K562 (cell line): ENCODE results near the gene MAGI1. TPM values are rescaled to one million over a fixed set of nuclear protein-coding genes. Genes with fewer than 3 reads are reported as not detected.
A peak's percentile ranks its signal among the peaks of the same experiment; 100 is the strongest.

ENCODE experiments used
- C11orf30 ChIP-seq: fragments of 450-650 bp; IDR thresholded peaks from 2 replicates; pipeline ENCODE4 v1.6.1; 2016; ENCODE audit warnings: low read depth, mild to moderate bottlenecking
- ID3 ChIP-seq, 2 experiments: fragments of 250-450 bp in 1 of 2; fragments of 450-650 bp in 1 of 2; sonication (Bioruptor Pico) in 1 of 2; IDR thresholded peaks; 2 replicates each; pipeline versions ENCODE4 v1.6.1 to v1.8.0; 2016 to 2021; ENCODE audit warnings: mild to moderate bottlenecking in 2 of 2, moderate library complexity in 2 of 2, missing compliant biosample characterization in 1 of 2, missing genetic modification characterization in 1 of 2
- PHF8 ChIP-seq: fragments of 200-600 bp; sonication (generic); IDR thresholded peaks from 2 replicates; pipeline ENCODE4 v1.6.1; 2012; ENCODE audit warnings: mixed run types, mild to moderate bottlenecking, inconsistent platforms, low read length, moderate library complexity, borderline replicate concordance
- SMARCE1 ChIP-seq: fragments of 450-650 bp; IDR thresholded peaks from 2 replicates; pipeline ENCODE4 v1.7.1; 2016; ENCODE audit warnings: mild to moderate bottlenecking
- ZBTB12 ChIP-seq: fragments of 250-450 bp; sonication (Bioruptor Pico); IDR thresholded peaks from 2 replicates; pipeline ENCODE4 v1.4.0; 2020
- ZNF165 ChIP-seq: fragments of 250-450 bp; sonication (Bioruptor Pico); IDR thresholded peaks from 2 replicates; pipeline ENCODE4 v1.4.0; 2020; ENCODE audit warnings: borderline replicate concordance
- polyA plus RNA-seq, 8 experiments: library from polyadenylated mRNA; depleted of rRNA in 4 of 8; stranded (reverse) in 5 of 8; unstranded in 3 of 8; fragments of >200 nt; fragmentation: Nextera tagmentation in 2 of 8; fragmentation: Illumina TruSeq in 1 of 8; extraction: Ambion mirVana in 2 of 8; extraction: Trizol in 1 of 8; gene quantifications; 2 replicates each; pipeline versions ENCODE4 v1.2.1 to v1.2.3, GENCODE V29; 2011 to 2014; ENCODE audit warnings: inconsistent platforms in 1 of 8, missing spikeins in 1 of 8
- total RNA-seq, 7 experiments: library from RNA; depleted of rRNA in 6 of 7; stranded (reverse); fragments of >200 nt in 6 of 7; fragmentation: Illumina TruSeq in 2 of 7; extraction: Trizol in 2 of 7; gene quantifications; 2 replicates each; pipeline versions ENCODE4 v1.2.1 to v1.2.3, GENCODE V29; 2011 to 2021; ENCODE audit warnings: low replicate concordance in 1 of 7
- TF ChIP-seq, protein P1 (sequence below): fragments of 200-600 bp; sonication (generic); IDR thresholded peaks from one replicate; pipeline ENCODE4 v1.6.1; 2012; ENCODE audit warnings: mild to moderate bottlenecking, low read depth, low read length, inconsistent platforms
- TF ChIP-seq, protein P2 (sequence below): fragments of 250-450 bp; sonication (Bioruptor Pico); IDR thresholded peaks from 2 replicates; pipeline ENCODE4 v1.8.0; 2022; ENCODE audit warnings: moderate library complexity, mild to moderate bottlenecking, inconsistent platforms
- TF ChIP-seq, protein P3 (sequence below): fragments of 200-800 bp; sonication (Bioruptor generic); IDR thresholded peaks from 2 replicates; pipeline ENCODE4 v1.6.1; 2017; ENCODE audit warnings: missing genetic modification characterization, missing compliant biosample characterization
- TF ChIP-seq, protein P4 (sequence below), 2 experiments: fragments of 450-650 bp in 1 of 2; sonication (generic) in 1 of 2; formaldehyde crosslinking; conservative IDR thresholded peaks; 2 replicates each; pipeline versions ENCODE4 v1.4.0 to v1.8.1; 2020 to 2022; ENCODE audit warnings: mild to moderate bottlenecking in 1 of 2, missing genetic modification reagents in 1 of 2

MAGI1 gene
- total and polyA plus RNA-seq, 9 of the 15 experiments (the other 6 are each of a cell fraction or from before 2014, with no cell fraction given) = 7.8 to 59.4 (median 43.2) TPM

- TF ChIP-seq, protein P1, sequence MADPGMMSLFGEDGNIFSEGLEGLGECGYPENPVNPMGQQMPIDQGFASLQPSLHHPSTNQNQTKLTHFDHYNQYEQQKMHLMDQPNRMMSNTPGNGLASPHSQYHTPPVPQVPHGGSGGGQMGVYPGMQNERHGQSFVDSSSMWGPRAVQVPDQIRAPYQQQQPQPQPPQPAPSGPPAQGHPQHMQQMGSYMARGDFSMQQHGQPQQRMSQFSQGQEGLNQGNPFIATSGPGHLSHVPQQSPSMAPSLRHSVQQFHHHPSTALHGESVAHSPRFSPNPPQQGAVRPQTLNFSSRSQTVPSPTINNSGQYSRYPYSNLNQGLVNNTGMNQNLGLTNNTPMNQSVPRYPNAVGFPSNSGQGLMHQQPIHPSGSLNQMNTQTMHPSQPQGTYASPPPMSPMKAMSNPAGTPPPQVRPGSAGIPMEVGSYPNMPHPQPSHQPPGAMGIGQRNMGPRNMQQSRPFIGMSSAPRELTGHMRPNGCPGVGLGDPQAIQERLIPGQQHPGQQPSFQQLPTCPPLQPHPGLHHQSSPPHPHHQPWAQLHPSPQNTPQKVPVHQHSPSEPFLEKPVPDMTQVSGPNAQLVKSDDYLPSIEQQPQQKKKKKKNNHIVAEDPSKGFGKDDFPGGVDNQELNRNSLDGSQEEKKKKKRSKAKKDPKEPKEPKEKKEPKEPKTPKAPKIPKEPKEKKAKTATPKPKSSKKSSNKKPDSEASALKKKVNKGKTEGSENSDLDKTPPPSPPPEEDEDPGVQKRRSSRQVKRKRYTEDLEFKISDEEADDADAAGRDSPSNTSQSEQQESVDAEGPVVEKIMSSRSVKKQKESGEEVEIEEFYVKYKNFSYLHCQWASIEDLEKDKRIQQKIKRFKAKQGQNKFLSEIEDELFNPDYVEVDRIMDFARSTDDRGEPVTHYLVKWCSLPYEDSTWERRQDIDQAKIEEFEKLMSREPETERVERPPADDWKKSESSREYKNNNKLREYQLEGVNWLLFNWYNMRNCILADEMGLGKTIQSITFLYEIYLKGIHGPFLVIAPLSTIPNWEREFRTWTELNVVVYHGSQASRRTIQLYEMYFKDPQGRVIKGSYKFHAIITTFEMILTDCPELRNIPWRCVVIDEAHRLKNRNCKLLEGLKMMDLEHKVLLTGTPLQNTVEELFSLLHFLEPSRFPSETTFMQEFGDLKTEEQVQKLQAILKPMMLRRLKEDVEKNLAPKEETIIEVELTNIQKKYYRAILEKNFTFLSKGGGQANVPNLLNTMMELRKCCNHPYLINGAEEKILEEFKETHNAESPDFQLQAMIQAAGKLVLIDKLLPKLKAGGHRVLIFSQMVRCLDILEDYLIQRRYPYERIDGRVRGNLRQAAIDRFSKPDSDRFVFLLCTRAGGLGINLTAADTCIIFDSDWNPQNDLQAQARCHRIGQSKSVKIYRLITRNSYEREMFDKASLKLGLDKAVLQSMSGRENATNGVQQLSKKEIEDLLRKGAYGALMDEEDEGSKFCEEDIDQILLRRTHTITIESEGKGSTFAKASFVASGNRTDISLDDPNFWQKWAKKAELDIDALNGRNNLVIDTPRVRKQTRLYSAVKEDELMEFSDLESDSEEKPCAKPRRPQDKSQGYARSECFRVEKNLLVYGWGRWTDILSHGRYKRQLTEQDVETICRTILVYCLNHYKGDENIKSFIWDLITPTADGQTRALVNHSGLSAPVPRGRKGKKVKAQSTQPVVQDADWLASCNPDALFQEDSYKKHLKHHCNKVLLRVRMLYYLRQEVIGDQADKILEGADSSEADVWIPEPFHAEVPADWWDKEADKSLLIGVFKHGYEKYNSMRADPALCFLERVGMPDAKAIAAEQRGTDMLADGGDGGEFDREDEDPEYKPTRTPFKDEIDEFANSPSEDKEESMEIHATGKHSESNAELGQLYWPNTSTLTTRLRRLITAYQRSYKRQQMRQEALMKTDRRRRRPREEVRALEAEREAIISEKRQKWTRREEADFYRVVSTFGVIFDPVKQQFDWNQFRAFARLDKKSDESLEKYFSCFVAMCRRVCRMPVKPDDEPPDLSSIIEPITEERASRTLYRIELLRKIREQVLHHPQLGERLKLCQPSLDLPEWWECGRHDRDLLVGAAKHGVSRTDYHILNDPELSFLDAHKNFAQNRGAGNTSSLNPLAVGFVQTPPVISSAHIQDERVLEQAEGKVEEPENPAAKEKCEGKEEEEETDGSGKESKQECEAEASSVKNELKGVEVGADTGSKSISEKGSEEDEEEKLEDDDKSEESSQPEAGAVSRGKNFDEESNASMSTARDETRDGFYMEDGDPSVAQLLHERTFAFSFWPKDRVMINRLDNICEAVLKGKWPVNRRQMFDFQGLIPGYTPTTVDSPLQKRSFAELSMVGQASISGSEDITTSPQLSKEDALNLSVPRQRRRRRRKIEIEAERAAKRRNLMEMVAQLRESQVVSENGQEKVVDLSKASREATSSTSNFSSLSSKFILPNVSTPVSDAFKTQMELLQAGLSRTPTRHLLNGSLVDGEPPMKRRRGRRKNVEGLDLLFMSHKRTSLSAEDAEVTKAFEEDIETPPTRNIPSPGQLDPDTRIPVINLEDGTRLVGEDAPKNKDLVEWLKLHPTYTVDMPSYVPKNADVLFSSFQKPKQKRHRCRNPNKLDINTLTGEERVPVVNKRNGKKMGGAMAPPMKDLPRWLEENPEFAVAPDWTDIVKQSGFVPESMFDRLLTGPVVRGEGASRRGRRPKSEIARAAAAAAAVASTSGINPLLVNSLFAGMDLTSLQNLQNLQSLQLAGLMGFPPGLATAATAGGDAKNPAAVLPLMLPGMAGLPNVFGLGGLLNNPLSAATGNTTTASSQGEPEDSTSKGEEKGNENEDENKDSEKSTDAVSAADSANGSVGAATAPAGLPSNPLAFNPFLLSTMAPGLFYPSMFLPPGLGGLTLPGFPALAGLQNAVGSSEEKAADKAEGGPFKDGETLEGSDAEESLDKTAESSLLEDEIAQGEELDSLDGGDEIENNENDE = no peak
- TF ChIP-seq SMARCE1 = no peak
- peak; percentile 53 for TF ChIP-seq C11orf30
- TF ChIP-seq, protein P2, sequence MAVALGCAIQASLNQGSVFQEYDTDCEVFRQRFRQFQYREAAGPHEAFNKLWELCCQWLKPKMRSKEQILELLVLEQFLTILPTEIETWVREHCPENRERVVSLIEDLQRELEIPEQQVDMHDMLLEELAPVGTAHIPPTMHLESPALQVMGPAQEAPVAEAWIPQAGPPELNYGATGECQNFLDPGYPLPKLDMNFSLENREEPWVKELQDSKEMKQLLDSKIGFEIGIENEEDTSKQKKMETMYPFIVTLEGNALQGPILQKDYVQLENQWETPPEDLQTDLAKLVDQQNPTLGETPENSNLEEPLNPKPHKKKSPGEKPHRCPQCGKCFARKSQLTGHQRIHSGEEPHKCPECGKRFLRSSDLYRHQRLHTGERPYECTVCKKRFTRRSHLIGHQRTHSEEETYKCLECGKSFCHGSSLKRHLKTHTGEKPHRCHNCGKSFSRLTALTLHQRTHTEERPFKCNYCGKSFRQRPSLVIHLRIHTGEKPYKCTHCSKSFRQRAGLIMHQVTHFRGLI = no peak
- TF ChIP-seq ZNF165 (CRISPR knock-in tag) = no peak
- no peak for TF ChIP-seq ID3 (CRISPR knock-in tag; IDR thresholded peaks at IDR 0.05)
- no peak for TF ChIP-seq ID3 (tag; IDR thresholded peaks at IDR 0.05)
- TF ChIP-seq, protein P3, sequence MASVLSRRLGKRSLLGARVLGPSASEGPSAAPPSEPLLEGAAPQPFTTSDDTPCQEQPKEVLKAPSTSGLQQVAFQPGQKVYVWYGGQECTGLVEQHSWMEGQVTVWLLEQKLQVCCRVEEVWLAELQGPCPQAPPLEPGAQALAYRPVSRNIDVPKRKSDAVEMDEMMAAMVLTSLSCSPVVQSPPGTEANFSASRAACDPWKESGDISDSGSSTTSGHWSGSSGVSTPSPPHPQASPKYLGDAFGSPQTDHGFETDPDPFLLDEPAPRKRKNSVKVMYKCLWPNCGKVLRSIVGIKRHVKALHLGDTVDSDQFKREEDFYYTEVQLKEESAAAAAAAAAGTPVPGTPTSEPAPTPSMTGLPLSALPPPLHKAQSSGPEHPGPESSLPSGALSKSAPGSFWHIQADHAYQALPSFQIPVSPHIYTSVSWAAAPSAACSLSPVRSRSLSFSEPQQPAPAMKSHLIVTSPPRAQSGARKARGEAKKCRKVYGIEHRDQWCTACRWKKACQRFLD (CRISPR knock-in tag) = no peak
- TF ChIP-seq PHF8 = no peak
- no peak for TF ChIP-seq ZBTB12 (CRISPR knock-in tag)
- TF ChIP-seq, protein P4, sequence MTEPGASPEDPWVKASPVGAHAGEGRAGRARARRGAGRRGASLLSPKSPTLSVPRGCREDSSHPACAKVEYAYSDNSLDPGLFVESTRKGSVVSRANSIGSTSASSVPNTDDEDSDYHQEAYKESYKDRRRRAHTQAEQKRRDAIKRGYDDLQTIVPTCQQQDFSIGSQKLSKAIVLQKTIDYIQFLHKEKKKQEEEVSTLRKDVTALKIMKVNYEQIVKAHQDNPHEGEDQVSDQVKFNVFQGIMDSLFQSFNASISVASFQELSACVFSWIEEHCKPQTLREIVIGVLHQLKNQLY (CRISPR knock-in tag; conservative IDR thresholded peaks at IDR 0.05) = no peak
Measured at GRCh38 chr3:65795166-65795565, 243.6 kb downstream of the MAGI1 start (continued).
